H1 (cell line): ENCODE measurements around the gene DNMT3B. TPM values are rescaled to one million over a fixed set of nuclear protein-coding genes. Genes with fewer than 3 reads are reported as not detected.

Experiments
- CTCF ChIA-PET: fragments of 300-600 bp; sonication (Branson Sonifier 250); formaldehyde crosslinking; loops from one replicate; lab custom pipeline; 2021; ENCODE audit not compliant: partially characterized antibody; lab: Charles Lee
- POLR2A ChIA-PET: fragments of 300-600 bp; sonication (Branson Sonifier 250); formaldehyde crosslinking; loops from one replicate; lab custom pipeline; 2021; ENCODE audit warnings: inconsistent platforms; ENCODE audit not compliant: partially characterized antibody; lab: Charles Lee
- DNase-seq, 2 experiments: peaks; one replicate each; pipeline versions ENCODE4 v3.0.0 to v3.0.0-alpha.2; 2010 to 2022; ENCODE audit warnings: low spot score in 2 of 2, low read depth in 1 of 2, mixed read lengths in 1 of 2
- FAIRE-seq: peaks from 2 replicates; lab custom pipeline; 2011; peaks lifted over from hg19 to GRCh38; lab: Jason Lieb, UNC
- H2AFZ ChIP-seq: 2 replicates; pipeline ENCODE4 v1.8.1; 2012; ENCODE audit warnings: low read length, inconsistent platforms
- H2AK5ac ChIP-seq: 2 replicates; pipeline ENCODE4 v1.6.1; 2013; ENCODE audit warnings: low read depth, low read length
- H2BK120ac ChIP-seq: replicated peaks from 2 replicates; pipeline ENCODE3; 2013; ENCODE audit warnings: low read depth, low read length, inconsistent platforms
- H2BK12ac ChIP-seq: 2 replicates; pipeline ENCODE4 v1.6.1; 2013; ENCODE audit warnings: low read depth, low read length
- H2BK15ac ChIP-seq: 2 replicates; pipeline ENCODE4 v1.6.1; 2013; ENCODE audit warnings: low read length
- H2BK20ac ChIP-seq: 2 replicates; pipeline ENCODE4 v1.6.1; 2013; ENCODE audit warnings: low read length
- H2BK5ac ChIP-seq: 2 replicates; pipeline ENCODE4 v1.6.1; 2013; ENCODE audit warnings: low read depth, low read length
- H3K14ac ChIP-seq: 2 replicates; pipeline ENCODE4 v1.6.1; 2013; ENCODE audit warnings: inconsistent platforms; ENCODE audit not compliant: insufficient read length
- H3K18ac ChIP-seq: 2 replicates; pipeline ENCODE4 v1.6.1; 2013; ENCODE audit warnings: low read length; ENCODE audit errors: extremely low read depth
- H3K23ac ChIP-seq: 2 replicates; pipeline ENCODE4 v1.6.1; 2013; ENCODE audit warnings: inconsistent platforms; ENCODE audit not compliant: insufficient read length
- H3K23me2 ChIP-seq: 2 replicates; pipeline ENCODE4 v1.6.1; 2013; ENCODE audit warnings: low read depth, low read length
- H3K27ac ChIP-seq: 2 replicates; pipeline ENCODE4 v1.6.1; 2011; ENCODE audit warnings: low read depth, low read length, inconsistent platforms
- H3K27me3 ChIP-seq, 4 experiments: replicated peaks in 1 of 4; 1 replicate in 1 of 4; 2 replicates in 3 of 4; pipeline versions ENCODE4 v1.6.1 to v1.8.1; 2011 to 2013; ENCODE audit warnings: low read length in 3 of 4, mild to moderate bottlenecking in 3 of 4, inconsistent platforms in 2 of 4, mixed read lengths in 2 of 4, moderate library complexity in 1 of 4; ENCODE audit not compliant: control insufficient read depth in 3 of 4, insufficient read depth in 3 of 4; ENCODE audit errors: extremely low read depth in 1 of 4
- H3K36me3 ChIP-seq, 4 experiments: 2 replicates each; pipeline versions ENCODE4 v1.6.1 to v1.8.1; 2011 to 2013; ENCODE audit warnings: mild to moderate bottlenecking in 4 of 4, low read length in 3 of 4, moderate library complexity in 2 of 4, control low read depth in 1 of 4, inconsistent platforms in 1 of 4; ENCODE audit not compliant: insufficient read depth in 4 of 4, control insufficient read depth in 2 of 4
- H3K4ac ChIP-seq: replicated peaks from 2 replicates; pipeline ENCODE3; 2013; ENCODE audit warnings: low read length, low read depth, mixed read lengths, inconsistent platforms; ENCODE audit not compliant: insufficient read length
- H3K4me1 ChIP-seq, 4 experiments: replicated peaks in 1 of 4; 1 replicate in 1 of 4; 2 replicates in 3 of 4; pipeline versions ENCODE4 v1.6.1 to v1.8.1; 2011 to 2013; ENCODE audit warnings: low read length in 3 of 4, inconsistent platforms in 2 of 4, mixed read lengths in 1 of 4; ENCODE audit not compliant: insufficient read depth in 4 of 4, control insufficient read depth in 3 of 4
- H3K4me2 ChIP-seq, 2 experiments: 2 replicates each; pipeline versions ENCODE4 v1.6.1 to v1.8.1; 2011 to 2013; ENCODE audit warnings: low read depth in 2 of 2, low read length in 2 of 2, control low read depth in 1 of 2, inconsistent platforms in 1 of 2, mild to moderate bottlenecking in 1 of 2; ENCODE audit not compliant: insufficient read depth in 1 of 2
- H3K4me3 ChIP-seq, 4 experiments: fragments of 200-600, 300-600 bp in 1 of 4; sonication (generic), shearing (Covaris generic), sonication (Bioruptor Twin) in 1 of 4; 2 replicates each; pipeline versions ENCODE4 v1.5.1 to v1.8.1; 2011 to 2016; ENCODE audit warnings: low read length in 4 of 4, low read depth in 3 of 4, control low read depth in 2 of 4, inconsistent platforms in 2 of 4, mild to moderate bottlenecking in 2 of 4, mixed read lengths in 1 of 4, moderate library complexity in 1 of 4; ENCODE audit not compliant: insufficient read depth in 2 of 4; ENCODE audit errors: extremely low read depth in 1 of 4
- H3K56ac ChIP-seq: replicated peaks from 2 replicates; pipeline ENCODE3; 2013; ENCODE audit warnings: low read depth, mild to moderate bottlenecking, mixed read lengths, low read length, inconsistent platforms; ENCODE audit not compliant: insufficient read length
- H3K79me1 ChIP-seq: 2 replicates; pipeline ENCODE4 v1.6.1; 2013; ENCODE audit warnings: low read depth, low read length, control low read depth
- H3K79me2 ChIP-seq, 2 experiments: 2 replicates each; pipeline versions ENCODE4 v1.6.1 to v1.8.1; 2012 to 2013; ENCODE audit warnings: low read length in 2 of 2, mild to moderate bottlenecking in 2 of 2, inconsistent platforms in 1 of 2; ENCODE audit not compliant: insufficient read depth in 2 of 2, control insufficient read depth in 1 of 2
- H3K9ac ChIP-seq, 4 experiments: replicated peaks in 1 of 4; 1 replicate in 1 of 4; 2 replicates in 3 of 4; pipeline versions ENCODE4 v1.6.1 to v1.8.1; 2011 to 2013; ENCODE audit warnings: low read depth in 3 of 4, low read length in 3 of 4, control low read depth in 2 of 4, mild to moderate bottlenecking in 2 of 4, moderate library complexity in 2 of 4, inconsistent platforms in 1 of 4; ENCODE audit errors: extremely low read depth in 1 of 4
- H3K9me3 ChIP-seq, 2 experiments: 2 replicates each; pipeline versions ENCODE4 v1.6.1 to v1.8.1; 2012 to 2013; ENCODE audit warnings: mild to moderate bottlenecking in 2 of 2, moderate library complexity in 2 of 2, control low read depth in 1 of 2, inconsistent platforms in 1 of 2, low read depth in 1 of 2, low read length in 1 of 2, mixed read lengths in 1 of 2; ENCODE audit not compliant: insufficient read depth in 2 of 2
- H4K20me1 ChIP-seq, 2 experiments: replicated peaks in 1 of 2; 2 replicates each; pipeline versions ENCODE3 to v1.8.1; 2011 to 2013; ENCODE audit warnings: inconsistent platforms in 2 of 2, low read length in 2 of 2, mild to moderate bottlenecking in 1 of 2; ENCODE audit not compliant: insufficient read depth in 2 of 2, control insufficient read depth in 1 of 2
- H4K5ac ChIP-seq: 2 replicates; pipeline ENCODE4 v1.6.1; 2013; ENCODE audit warnings: low read length, low read depth, mixed read lengths, inconsistent platforms; ENCODE audit not compliant: insufficient read length
- H4K8ac ChIP-seq: 2 replicates; pipeline ENCODE4 v1.8.0; 2013; ENCODE audit warnings: mild to moderate bottlenecking, moderate library complexity, low read length, inconsistent platforms; ENCODE audit not compliant: insufficient read depth; ENCODE audit errors: extremely low read depth
- H4K91ac ChIP-seq: replicated peaks from 2 replicates; pipeline ENCODE3; 2013; ENCODE audit warnings: low read length, mixed read lengths, inconsistent platforms; ENCODE audit not compliant: insufficient read length
- ASH2L ChIP-seq: fragments of 200-600, 300-600 bp; sonication (generic); IDR thresholded peaks from one replicate; pipeline ENCODE4 v1.7.1; 2017; ENCODE audit warnings: low read length
- E2F6 ChIP-seq: IDR thresholded peaks from 2 replicates; pipeline ENCODE4 v1.6.1; 2012; ENCODE audit warnings: inconsistent platforms
- EP300 ChIP-seq, 2 experiments: IDR thresholded peaks; 1 replicate in 1 of 2; 2 replicates in 1 of 2; pipeline ENCODE4 v1.6.1; 2011 to 2012; ENCODE audit warnings: low read depth in 2 of 2, low read length in 2 of 2, mild to moderate bottlenecking in 2 of 2, borderline replicate concordance in 1 of 2, inconsistent platforms in 1 of 2, moderate library complexity in 1 of 2
- HDAC6 ChIP-seq: IDR thresholded peaks from one replicate; pipeline ENCODE4 v1.7.1; 2012; ENCODE audit warnings: low read depth, mild to moderate bottlenecking, inconsistent platforms, low read length, moderate library complexity
- KDM4A ChIP-seq: IDR thresholded peaks from one replicate; pipeline ENCODE4 v1.7.1; 2012; ENCODE audit warnings: low read depth, mild to moderate bottlenecking, moderate library complexity, low read length, inconsistent platforms; ENCODE audit not compliant: severe bottlenecking
- RFX5 ChIP-seq: IDR thresholded peaks from 2 replicates; pipeline ENCODE4 v1.6.1; 2011; ENCODE audit warnings: low read depth, low read length, improper control_type of control experiment, borderline replicate concordance
- RXRA ChIP-seq: IDR thresholded peaks from 2 replicates; pipeline ENCODE4 v1.6.1; 2011; ENCODE audit warnings: low read depth, mild to moderate bottlenecking, low read length, moderate library complexity; ENCODE audit not compliant: insufficient read depth
- SUZ12 ChIP-seq: fragments of 200-600 bp; sonication (generic); IDR thresholded peaks from 2 replicates; pipeline ENCODE4 v1.6.1; 2012; ENCODE audit warnings: mild to moderate bottlenecking, inconsistent platforms, low read length, moderate library complexity, mixed read lengths
- TAF1 ChIP-seq: IDR thresholded peaks from 2 replicates; pipeline ENCODE4 v1.6.1; 2011; ENCODE audit warnings: mild to moderate bottlenecking, low read depth, low read length
- TAF7 ChIP-seq: optimal IDR thresholded peaks from 2 replicates; pipeline ENCODE3; 2011; ENCODE audit warnings: low read depth, mild to moderate bottlenecking, inconsistent platforms, low read length, moderate library complexity, borderline replicate concordance
- TBP ChIP-seq: IDR thresholded peaks from 2 replicates; pipeline ENCODE4 v1.6.1; 2011; ENCODE audit warnings: low read depth, low read length, improper control_type of control experiment
- YY1 ChIP-seq: IDR thresholded peaks from 2 replicates; pipeline ENCODE4 v1.6.1; 2011; ENCODE audit warnings: low read depth, mild to moderate bottlenecking, low read length
- WGBS, 2 experiments: shearing (Covaris generic) in 1 of 2; methylation state at CpG; one replicate each; pipeline versions ENCODE4 v1.1.6 to v1.1.7; 2013 to 2015; ENCODE audit warnings: low lambda C conversion rate in 2 of 2, mixed read lengths in 2 of 2, inconsistent platforms in 1 of 2, low coverage in 1 of 2, missing lambda C conversion rate in 1 of 2; ENCODE audit not compliant: insufficient replicate concordance in 2 of 2, insufficient coverage in 1 of 2, insufficient read length in 1 of 2; ENCODE audit errors: extremely low coverage in 1 of 2, missing lambda C conversion rate in 1 of 2; 5-methylcytosine and 5-hydroxymethylcytosine counted together
- polyA plus RNA-seq, 7 experiments: library from polyadenylated mRNA; depleted of rRNA in 3 of 7; stranded (reverse) in 5 of 7; unstranded in 2 of 7; fragments of >200 nt in 5 of 7; fragments of 200-250 nt in 2 of 7; gene quantifications; 1 replicate in 5 of 7; 2 replicates in 1 of 7; 4 replicates in 1 of 7; pipeline versions ENCODE4 v1.2.1 to v1.2.3, GENCODE V29; 2011 to 2013; ENCODE audit warnings: missing spikeins in 2 of 7, mixed read lengths in 2 of 7
- total RNA-seq: library from RNA; stranded (reverse); fragmentation: NEBNext Ultra II Directional; extraction: Animal tissue kit (Norgen Biotek cat#: 25700); gene quantifications from 2 replicates; pipeline ENCODE4 v1.2.1, GENCODE V29; 2021

The DNMT3B gene
- total and polyA plus RNA-seq, 2 of the 8 experiments (the other 6 are each of a cell fraction or from before 2014, with no cell fraction given) = 433 to 1,016 TPM

- Histone ChIP-seq H3K4me3 (no peak overlapping the region), H4K8ac (no peak overlapping the region), H3K23me2 (no peaks in the 10 kb centered on the region), H3K4ac (no peak overlapping the region), H4K20me1 (peaks cover 5 to 22% of the 10 kb centered on the region in 2 experiments), H3K27ac (no peak overlapping the region), H2BK5ac (no peak overlapping the region), H4K91ac (no peak overlapping the region), H2BK20ac (no peak overlapping the region), H2BK15ac (no peak overlapping the region), H2AFZ (no peak overlapping the region), H3K14ac (no peak overlapping the region), H3K9me3 (peaks cover 0 to 2% of the 10 kb centered on the region in 2 experiments; a peak in 1 of 4 replicates), H3K56ac (no peak overlapping the region), H2BK120ac (no peak overlapping the region), H2AK5ac (no peak overlapping the region), H3K23ac (no peak overlapping the region), H3K4me2 (no peak overlapping the region), H4K5ac (no peak overlapping the region), H3K36me3 (peaks cover 5 to 43% (median 21%) of the 10 kb centered on the region in 4 experiments; a peak in 7 of 8 replicates), H3K79me1 (peaks cover 10% of the 10 kb centered on the region), H3K4me1 (peaks cover 0 to 7% (median 0%) of the 10 kb centered on the region in 4 experiments; a peak in 2 of 7 replicates), H3K9ac (no peak overlapping the region), H3K79me2 (peaks cover 20 to 79% of the 10 kb centered on the region in 2 experiments), H2BK12ac (no peak overlapping the region), H3K27me3 (no peaks in the 10 kb centered on the region), H3K18ac (no peak overlapping the region)
- DNase-seq (no peak), FAIRE-seq (no peak)
- ChIA-PET CTCF (interaction anchor here (0.7 to 1.4 kb wide), 4 partner anchors 16 to 223 kb away, joined by 3 to 5 read pairs (median 4); no protein-coding TSS in a partner anchor), POLR2A (interaction anchor here (1.7 to 2.4 kb wide), 2 partner anchors 16 to 18 kb away, joined by 4 to 9 read pairs; no protein-coding TSS in a partner anchor)
- 99% methylated on average over 4 of the region's 4 CpGs; no CpG with 5 or more reads in 1 of the 2 experiments for WGBS, 2 experiments
- no peak for TF ChIP-seq TAF1
- no peak for TF ChIP-seq EP300 (IDR thresholded peaks at IDR 0.05; ENCODE audit: borderline replicate concordance in 1 of 2, low read depth in 2 of 2, low read length in 2 of 2)
- TF ChIP-seq TAF7 = no peak
- no peak for TF ChIP-seq TBP
- TF ChIP-seq ASH2L = no peak
- TF ChIP-seq RXRA = no peak
- no peak for TF ChIP-seq SUZ12
- TF ChIP-seq RFX5 = no peak
- no peak for TF ChIP-seq YY1
- TF ChIP-seq KDM4A = no peak
- no peak for TF ChIP-seq HDAC6
- no peak for TF ChIP-seq E2F6
Observed at GRCh38 chr20:32828029-32828680, 66.0 kb downstream of the DNMT3B start.
